HG02943 (cell line): ENCODE data around the gene TULP1.
A peak's percentile ranks its signal among the peaks of the same experiment; 100 is the strongest.

Source experiments
- ATAC-seq: cut with Tn5 transposase; IDR thresholded peaks from one replicate; pipeline ENCODE4 v1.9.1; 2021; ENCODE audit warnings: mild to moderate bottlenecking, low read depth, moderate library complexity; ENCODE audit not compliant: unreplicated experiment

The TULP1 gene

DNA sequence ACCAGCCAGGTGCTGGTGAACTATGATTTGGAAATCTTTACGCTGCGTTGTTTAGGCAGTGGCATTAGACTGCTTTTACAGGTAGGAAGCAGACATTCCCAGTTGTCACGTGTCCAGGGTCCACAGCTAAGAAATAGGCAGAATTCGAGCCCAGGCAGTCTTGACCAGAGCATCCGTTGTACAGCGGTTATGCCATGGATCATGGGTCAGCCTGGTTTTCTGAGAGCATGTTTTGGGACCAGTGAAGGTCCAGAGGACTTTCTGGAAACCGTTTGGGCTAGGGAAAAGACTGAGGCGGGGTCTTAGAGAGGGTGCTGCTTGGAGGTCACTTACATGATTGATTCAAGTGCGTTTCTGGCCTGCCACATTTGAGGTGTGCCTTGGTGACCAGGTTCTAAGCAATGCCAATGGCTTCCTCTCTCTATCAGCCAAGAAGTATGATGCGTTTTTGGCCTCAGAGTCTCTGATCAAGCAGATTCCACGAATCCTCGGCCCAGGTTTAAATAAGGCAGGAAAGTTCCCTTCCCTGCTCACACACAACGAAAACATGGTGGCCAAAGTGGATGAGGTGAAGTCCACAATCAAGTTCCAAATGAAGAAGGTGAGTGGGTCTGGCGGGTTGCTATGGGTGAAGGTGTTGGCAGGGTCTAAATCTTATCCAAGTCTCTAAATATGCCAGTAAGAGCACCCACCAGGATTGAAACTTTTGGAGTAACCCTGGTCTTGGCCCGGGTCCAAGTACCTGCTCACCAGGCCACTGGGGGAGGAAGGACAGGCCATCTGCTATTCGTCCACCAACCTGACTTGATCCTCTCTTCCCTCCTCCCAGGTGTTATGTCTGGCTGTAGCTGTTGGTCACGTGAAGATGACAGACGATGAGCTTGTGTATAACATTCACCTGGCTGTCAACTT is 42.7 kb downstream of the TULP1 start:
- no peak for ATAC-seq

DNA sequence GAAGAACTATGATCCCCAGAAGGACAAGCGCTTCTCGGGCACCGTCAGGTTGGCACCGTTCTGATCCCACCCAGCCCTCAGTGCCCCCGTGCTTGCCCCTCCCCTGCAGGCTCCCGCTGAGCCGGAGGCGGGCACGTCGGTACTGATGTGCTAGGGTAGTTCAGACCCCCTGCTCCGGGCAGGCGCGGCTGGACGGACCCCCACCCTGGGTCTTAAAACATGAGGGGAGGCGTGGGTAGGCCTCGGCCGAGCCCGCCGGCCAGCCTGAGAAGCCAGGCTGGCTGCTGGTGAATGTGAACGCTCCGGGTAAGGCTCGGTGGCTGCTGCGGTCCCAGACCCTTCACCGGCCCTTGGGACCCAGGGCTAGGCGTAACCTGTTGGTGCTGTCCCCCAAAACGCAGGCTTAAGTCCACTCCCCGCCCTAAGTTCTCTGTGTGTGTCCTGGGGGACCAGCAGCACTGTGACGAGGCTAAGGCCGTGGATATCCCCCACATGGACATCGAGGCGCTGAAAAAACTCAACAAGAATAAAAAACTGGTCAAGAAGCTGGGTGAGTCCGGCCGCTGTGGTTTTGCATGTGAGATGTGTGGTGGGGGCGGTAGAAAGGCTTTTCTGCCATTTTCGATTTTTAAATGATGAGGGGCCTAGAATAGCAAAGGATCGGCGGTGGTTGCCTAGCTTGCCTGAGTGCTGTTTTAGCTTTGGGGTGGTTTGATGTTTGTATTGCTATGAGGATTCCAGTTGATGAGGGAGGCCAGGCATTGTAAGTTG is 43.5 kb downstream of the TULP1 start:
- peak; percentile 7 for ATAC-seq

DNA sequence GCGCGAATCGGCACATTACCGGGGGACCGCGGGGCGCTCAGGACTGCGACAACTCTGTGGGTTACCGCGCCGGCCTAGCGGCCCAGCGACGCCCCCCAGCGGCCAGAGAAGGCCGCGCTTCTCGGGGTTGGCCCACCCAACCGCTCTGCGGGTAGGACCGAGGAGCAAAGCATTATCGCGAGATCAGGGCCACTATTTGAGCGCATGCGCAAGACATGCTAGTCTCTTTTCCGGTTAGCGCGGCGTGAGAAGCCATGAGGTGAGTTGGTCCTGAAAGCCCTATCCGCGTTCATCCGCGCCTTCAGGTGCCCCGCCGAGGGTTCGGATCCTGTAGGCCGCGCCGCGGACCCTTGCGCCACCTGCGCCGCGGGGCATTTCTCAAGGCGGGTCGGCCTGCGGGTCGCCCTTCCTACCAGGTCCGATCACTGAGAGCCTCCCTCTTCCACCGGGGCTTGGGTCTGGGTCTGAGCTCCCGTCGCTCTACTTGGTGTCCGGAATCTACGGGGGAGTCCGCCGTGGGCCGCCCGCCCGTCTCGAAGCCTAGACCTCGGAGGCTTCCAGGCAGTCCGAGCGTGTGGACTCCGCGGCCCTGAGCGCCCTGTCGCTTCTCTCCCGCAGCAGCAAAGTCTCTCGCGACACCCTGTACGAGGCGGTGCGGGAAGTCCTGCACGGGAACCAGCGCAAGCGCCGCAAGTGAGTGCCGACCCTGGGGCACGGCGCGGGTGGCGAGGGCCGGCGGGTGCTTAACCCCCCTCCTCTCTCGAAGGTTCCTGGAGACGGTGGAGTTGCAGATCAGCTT is 44.3 kb downstream of the TULP1 start, which contains the start of gene RPL10A:
RPL10A (plus strand) TSS at position 221 of the 799 bp plus-strand sequence; CDS start at position 255, 34 bp downstream.
- peak; percentile 63 for ATAC-seq

DNA sequence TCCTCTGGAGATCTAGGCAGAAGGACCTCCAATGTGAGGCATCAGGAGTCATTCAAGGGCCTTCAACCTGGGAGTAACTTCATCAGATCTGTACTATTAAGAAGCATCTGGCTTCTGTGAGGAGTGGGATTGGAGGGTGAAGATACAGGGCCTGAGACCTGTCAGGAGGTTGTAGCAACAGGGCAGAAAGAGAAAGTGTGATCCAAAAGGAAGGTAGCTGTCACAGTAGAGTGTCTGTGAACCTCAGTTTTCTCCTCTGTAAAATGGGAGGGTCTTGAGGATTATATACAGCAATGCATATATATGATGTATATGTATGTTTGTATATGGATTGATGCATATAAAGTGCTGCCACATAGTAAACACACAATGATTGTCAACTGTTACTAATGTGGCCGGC is 47.0 kb downstream of the TULP1 start:
- no peak for ATAC-seq

DNA sequence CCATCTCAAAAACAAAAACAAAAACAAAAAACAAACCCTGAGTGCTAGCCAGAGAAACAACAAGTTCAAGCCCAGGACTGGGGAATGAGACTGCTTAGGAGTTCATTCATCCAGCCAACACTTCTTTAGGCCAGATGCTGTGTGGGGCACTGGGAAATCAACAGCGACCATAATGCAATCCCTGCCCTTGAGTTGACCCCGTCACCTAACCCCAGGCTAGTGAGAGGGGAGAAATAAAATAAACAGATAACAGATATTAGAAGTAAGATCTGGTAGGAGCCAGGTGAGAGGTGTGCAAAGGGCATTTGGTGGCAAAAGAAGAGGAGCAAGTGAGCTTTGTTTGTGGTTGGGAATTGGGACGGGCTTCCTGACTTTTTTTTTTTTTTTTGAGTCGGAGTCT is 49.4 kb downstream of the TULP1 start:
- ATAC-seq, result no peak

DNA sequence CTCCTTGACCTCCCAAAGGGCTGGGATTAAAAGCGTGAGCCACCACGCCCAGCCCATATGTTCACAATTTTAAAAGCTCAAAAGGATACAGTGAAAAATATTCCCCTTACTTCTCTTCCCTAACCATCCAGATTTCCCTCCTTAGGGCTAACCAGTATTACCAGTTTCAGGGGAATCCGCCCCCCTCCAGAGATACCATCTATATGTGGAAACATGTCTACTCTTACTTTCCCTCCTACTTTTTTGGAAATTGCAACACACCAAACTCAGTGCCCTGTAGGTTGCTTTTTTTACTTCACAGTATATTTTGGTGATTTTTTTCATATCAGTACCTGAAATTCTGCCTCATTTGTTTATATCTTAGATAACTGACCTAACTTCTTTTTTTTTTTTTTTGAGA is 51.4 kb downstream of the TULP1 start:
- ATAC-seq, result no peak

DNA sequence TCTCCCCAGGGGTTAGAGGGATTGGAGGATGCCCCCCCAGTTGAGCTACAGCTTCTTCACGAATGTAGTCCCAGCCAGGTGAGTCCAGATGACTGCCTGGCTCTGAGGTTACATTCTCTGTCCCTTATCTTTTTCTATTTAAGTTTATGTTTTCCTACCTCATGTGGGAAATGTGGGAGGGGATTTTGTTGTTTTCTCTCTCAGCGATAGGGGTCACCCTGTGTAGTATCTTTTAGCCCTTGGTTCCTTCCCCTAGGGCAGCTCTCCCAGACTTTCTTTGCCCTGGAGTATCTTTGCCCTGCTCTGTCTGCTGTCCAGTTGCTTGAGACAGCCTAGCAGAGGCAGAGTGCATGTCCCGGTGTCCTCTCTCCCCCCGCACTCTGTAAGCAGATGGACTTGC is 54.8 kb downstream of the TULP1 start:
- ATAC-seq, result no peak

DNA sequence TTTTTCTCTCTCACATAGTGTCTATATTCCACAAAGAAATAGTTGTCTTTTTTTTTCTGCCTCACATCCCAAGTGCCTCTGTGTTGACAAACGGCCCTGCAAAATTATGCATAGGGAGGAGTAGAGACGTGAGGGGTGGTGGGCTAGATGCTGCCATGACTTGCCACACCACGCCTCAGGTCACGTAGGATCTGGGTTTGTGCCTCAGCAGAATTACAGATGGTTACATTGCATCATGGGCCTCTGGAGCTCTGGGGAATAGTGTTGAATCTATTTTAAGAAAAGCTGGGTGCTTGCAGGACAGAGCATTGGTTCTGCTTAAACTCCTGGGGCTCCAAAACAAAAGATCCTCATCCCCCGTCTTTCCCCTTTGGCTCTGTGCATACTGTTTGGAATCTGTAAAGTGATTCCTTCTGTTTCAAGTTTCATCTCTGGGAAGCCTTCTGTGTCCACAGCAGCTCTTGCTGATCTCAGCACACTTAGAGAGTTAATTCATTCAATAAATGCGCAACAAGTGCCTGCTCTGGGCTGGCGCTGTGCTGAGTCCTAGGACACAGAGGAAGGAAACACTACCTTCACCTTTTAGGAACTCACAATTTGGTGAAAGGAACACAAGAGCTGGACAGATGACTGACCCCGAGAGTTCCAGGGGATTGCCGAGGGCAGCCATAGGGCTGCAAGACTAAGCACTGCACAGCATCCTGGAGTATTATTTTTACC is 58.1 kb downstream of the TULP1 start:
- no peak for ATAC-seq

DNA sequence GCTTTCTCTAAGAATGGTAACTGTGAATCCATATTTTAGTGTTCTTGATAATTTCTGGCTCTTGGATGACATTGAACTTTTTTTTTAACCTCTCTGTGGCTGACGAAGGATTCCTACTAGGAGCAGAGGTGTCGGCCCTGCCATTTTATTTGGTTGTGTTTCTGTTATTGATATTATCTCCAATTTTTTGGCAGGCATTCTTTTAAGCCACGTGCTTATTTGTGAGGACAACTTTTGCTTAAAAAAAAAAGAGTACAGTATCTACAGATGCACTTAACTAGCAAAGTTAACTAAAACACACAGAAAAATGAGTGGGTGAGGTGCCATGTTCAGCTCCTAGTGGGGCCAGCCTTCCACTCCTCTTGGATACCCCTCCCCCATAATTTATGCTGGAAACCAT is 59.5 kb downstream of the TULP1 start:
- no peak for ATAC-seq

DNA sequence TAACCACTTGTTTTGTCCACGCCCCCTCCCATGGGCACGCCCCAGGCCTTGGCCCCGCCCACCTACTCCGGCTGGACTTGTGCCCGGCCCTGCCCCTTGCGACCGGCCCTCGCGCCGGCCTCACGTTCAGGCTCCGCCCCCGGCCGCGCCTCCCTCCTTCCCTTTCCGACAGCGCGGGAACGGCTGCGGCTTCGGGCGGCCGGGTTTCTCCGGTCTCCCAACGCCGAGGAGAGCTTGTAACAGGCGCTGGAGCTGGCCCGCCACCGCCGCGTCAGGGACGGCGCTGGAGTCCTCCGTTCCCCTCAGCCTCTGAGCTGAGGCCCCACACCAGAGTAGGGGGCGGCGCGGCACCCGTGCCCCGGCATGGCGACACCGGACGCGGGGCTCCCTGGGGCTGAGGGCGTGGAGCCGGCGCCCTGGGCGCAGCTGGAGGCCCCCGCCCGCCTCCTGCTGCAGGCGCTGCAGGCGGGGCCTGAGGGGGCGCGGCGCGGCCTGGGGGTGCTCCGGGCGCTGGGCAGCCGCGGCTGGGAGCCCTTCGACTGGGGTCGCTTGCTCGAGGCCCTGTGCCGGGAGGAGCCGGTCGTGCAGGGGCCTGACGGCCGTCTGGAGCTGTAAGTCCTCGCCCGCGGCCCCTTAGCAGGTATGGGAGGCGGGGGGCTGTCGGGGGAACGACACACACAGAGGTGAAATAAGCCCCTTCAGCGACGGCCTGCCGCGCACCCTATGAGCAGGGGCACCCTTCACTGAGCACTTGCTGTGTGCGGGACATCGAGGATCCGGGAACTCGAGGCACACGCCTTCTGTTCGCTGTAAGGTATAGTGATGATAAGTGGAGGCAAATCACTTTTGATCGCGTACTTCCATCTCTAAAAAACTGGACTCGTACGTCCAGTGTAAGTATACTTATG is 60.3 kb downstream of the TULP1 start, which contains the start of gene FANCE:
FANCE (plus strand) TSS at position 156 of the 908 bp plus-strand sequence; CDS start at position 364, 208 bp downstream.
- peak; percentile 77 for ATAC-seq

DNA sequence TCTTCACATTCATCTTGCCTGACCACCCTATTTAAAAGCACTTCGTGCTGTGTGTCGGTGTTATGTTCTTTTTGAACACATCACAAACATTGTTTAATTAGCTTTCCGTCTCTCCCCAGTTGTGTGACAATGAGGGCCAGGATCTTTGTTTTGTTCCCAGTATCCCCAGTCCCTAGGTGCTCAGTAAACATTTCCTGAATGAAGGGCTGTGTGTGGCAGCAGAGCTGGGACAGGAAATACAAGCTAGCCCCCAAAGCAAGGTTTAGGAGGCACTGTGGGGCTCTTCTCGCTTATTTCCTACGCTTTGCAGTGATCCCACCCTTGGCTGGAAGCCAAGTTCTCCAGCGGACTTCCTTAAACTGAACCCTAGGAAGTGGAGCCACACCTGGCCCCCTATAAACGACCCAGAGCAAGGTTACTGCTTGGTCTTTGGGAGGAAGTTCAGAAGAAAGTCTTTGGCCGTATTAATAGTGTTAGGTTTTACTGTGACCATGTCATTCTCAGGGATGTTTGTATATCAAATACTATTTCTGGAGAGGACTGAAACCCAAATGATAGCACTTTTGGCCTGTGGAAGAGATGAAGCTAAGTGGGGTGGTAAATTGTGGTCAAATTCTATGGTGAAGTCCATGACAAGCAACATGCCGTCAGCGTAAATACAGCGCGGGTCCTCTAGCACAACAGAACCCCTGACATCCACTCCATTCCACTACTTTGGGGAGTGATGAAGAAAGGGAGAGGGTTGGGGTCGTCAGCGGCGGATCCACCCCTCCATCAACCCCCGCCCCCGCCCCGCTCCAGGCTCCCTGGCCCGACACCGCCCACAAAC is 61.1 kb downstream of the TULP1 start:
- ATAC-seq, result no peak

DNA sequence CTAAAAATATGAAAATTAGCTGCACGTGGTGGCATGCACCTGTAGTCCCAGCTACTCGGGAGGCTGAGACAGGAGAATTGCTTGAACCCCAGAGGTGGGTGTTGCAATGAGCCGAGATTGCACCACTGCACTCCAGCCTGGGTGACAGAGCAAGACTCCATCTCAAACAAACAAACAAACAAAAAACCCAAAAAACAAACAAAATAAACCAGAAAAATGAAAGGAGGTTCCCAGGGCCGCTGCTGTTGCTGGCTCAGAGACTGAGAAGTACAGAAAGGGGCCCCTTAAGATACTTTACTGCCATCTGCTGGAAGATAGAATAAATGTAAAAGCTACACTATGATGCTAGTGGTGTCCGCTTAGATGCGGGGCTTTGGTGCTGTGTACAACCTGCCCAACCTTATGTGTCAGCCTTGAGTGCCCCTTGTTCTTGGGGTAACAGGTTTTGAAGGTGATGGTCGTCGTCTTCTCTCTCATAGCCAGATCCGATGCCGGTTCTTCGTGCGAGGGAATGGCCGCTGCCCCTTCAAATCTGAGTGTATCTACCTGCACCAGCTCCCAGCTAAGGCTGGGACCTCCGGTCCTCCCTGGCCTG is 63.3 kb downstream of the TULP1 start:
- ATAC-seq, result no peak

DNA sequence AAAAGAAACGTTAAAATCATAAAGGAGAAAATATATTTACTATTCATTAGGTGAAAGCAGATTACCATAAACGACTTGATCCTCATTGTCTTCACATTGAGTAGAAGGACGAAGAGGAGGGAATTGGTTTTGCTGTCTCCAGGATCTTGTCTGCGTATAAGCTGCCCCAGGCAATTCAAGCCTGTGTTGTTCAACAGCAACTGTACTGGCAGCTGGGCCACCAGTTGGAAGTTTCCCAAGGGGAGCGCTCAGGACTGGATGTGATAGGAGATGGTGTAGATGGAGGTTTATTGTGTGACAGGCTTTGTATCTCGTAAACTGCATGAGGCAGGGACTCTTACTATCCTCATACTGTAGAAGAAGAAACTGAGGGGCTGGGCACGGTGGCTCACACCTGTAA is 64.5 kb downstream of the TULP1 start:
- no peak for ATAC-seq
